Mucosa of descending colon (tissue), 3 donors: ENCODE measurements around the gene SDK2. TPM values are rescaled to one million over a fixed set of nuclear protein-coding genes. Genes with fewer than 3 reads are reported as not detected.

Source experiments
- ATAC-seq: fragments of 200-7000 bp; cut with Tn5 transposase; one replicate; pipeline ENCODE4 v1.9.1; 2020; ENCODE audit warnings: mild to moderate bottlenecking, moderate library complexity
- DNase-seq, 3 donors: peaks; one replicate each; pipeline ENCODE4 v3.0.0-alpha.2; 2020
- H3K36me3 ChIP-seq: fragments of 200-600 bp; one replicate; pipeline ENCODE4 v1.8.0; 2021; ENCODE audit warnings: low read depth, mild to moderate bottlenecking
- H3K4me1 ChIP-seq: fragments of 200-600 bp; one replicate; pipeline ENCODE4 v1.8.0; 2021; ENCODE audit warnings: low read depth, mild to moderate bottlenecking
- H3K4me3 ChIP-seq: fragments of 200-600 bp; one replicate; pipeline ENCODE4 v1.8.0; 2021; ENCODE audit warnings: mild to moderate bottlenecking
- H3K9me3 ChIP-seq: fragments of 200-600 bp; one replicate; pipeline ENCODE4 v1.8.0; 2021; ENCODE audit warnings: mild to moderate bottlenecking
- intact Hi-C, 2 donors: fragments of 100-400 bp; cut with DNase I in 1 of 2; cut with micrococcal nuclease in 1 of 2; formaldehyde crosslinking; loops; one replicate each; pipeline versions ENCODE4 v1.11.0 to v1.11.1; 2022; cut with DNase I, micrococcal nuclease
- total RNA-seq, 3 donors: library from RNA; stranded (reverse); fragmentation: NEBNext Ultra II Directional in 2 of 3; extraction: Animal tissue kit (Norgen Biotek cat#: 25700) in 2 of 3; gene quantifications; one replicate each; pipeline versions ENCODE4 v1.2.1 to v1.2.4, GENCODE V29; 2021 to 2023
- TF ChIP-seq, protein P1 (sequence below): fragments of 200-600 bp; IDR thresholded peaks from one replicate; pipeline ENCODE4 v1.8.0; 2022; ENCODE audit warnings: antibody characterized with exemption, mild to moderate bottlenecking
- donor health status: DM: no; HTN: no; CAD: no; lungs with moderate emphysema.
- donor health status: DM: no; HTN: no; CAD: no.
- donor health status: DM: no; HTN: yes; CAD: no.

Gene SDK2
- total RNA-seq, 3 donors from 2014 or later: 1.2 to 1.6 (median 1.3) TPM

DNA sequence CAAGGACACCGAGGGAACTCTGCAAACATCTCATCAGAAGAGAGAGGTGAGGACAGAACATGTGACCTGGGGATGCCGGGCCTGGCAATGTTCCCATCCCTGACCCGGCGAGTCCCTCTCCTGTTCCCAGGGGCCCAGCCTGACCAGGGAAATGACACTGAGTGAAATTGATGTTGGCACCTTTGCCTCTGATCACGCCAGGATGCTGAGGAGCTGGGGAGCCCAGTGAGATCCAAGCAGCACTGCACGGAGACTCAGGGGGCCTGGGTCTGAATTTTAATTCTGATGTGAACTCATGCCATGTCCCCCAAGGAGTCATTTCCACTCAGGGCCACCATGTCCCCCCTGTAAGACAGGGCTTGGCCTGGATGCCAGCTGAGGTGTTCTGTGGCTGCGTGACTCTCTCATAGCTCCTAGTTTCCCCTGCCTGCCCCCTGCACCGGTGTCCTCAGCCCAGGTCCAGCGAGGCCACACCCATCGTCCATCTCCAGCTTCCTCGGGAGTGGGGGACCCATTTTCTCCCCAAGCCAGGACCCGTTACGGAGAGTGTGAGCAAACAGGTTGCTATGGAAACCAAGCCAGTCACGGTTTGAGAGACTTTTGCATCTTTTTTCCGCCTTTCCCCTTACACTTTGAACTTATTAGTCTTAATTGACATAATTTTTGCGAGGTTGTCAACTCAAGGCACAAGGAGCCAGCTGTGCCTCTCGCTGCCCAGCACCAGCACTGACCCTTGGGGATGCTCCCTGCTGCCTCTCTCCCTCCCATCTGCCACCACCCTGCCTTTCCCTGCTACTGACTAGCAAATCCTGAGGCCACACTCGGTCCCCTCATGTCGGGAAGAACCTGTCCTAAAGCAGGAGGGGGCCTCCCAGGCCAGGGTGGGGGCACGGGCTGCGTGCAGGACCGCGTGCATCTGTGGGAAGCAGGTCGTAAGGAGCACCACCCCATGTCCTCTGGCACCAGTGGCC is 150.0 kb downstream of the SDK2 start:
- intact Hi-C loops: no loop called here
- DNase-seq: no peak
- Histone ChIP-seq H3K9me3 (no peaks in the 10 kb centered on the region), H3K4me1 (no peaks in the 10 kb centered on the region), H3K36me3 (no peaks in the 10 kb centered on the region), H3K4me3 (no peak overlapping the region)
- ATAC-seq: no peak
- TF ChIP-seq, protein P1, sequence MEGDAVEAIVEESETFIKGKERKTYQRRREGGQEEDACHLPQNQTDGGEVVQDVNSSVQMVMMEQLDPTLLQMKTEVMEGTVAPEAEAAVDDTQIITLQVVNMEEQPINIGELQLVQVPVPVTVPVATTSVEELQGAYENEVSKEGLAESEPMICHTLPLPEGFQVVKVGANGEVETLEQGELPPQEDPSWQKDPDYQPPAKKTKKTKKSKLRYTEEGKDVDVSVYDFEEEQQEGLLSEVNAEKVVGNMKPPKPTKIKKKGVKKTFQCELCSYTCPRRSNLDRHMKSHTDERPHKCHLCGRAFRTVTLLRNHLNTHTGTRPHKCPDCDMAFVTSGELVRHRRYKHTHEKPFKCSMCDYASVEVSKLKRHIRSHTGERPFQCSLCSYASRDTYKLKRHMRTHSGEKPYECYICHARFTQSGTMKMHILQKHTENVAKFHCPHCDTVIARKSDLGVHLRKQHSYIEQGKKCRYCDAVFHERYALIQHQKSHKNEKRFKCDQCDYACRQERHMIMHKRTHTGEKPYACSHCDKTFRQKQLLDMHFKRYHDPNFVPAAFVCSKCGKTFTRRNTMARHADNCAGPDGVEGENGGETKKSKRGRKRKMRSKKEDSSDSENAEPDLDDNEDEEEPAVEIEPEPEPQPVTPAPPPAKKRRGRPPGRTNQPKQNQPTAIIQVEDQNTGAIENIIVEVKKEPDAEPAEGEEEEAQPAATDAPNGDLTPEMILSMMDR: no peak

DNA sequence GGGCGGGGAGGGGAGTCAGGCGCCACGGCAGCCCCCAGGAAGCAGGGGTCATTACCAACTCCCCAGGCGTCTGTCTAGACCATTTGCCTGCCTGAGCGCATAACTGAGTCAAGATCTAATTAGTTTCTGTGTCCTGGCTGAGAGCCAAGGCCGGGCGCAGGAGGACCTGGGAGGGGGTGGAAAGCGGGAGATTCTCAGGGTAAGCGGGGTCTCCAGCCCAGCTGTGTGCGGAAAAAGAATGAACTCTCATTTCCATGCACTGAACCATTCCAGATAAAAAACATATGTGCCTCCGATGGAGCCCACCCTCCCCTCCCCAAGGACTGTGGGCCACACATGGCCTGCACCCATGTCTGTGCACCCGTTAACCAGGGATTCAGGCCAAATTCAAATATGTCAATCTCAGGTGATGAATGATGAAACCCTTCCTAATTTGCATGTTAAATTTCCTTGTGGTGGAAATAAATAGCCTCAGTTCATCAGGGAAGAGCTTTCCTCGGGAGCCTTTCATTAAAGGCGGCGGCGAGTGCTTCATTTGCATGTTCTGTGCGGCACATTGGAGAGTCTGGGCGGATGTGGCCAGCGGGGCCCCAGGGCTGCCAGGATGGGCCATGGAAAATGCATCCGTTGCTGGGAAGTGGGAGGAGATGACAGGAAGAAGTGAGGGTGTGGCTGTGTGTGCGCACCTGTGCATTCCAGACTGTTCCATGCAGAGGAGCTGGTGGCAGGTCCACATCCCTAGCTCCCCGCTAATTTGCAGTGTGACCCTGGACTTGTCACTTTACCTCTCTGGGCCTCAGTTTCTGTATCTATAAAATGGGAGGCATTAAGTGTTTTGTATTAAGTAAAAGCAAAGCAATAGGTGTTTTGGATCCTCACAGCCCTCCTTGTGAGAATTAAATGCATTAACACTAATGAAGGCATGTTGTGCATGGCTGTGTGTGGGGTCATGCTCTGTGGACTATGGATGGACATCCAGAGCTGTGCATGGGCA is 151.1 kb downstream of the SDK2 start:
- no peaks in the 10 kb centered on the region for H3K4me1 ChIP-seq
- TF ChIP-seq, protein P1: no peak
- intact Hi-C loops: no loop called here
- H3K9me3 ChIP-seq: no peaks in the 10 kb centered on the region
- peak; percentile 80 for ATAC-seq
- H3K4me3 ChIP-seq: no peak overlapping the region
- DNase-seq: peak in 1 of 3 donors; percentile 5
- H3K36me3 ChIP-seq: no peaks in the 10 kb centered on the region

DNA sequence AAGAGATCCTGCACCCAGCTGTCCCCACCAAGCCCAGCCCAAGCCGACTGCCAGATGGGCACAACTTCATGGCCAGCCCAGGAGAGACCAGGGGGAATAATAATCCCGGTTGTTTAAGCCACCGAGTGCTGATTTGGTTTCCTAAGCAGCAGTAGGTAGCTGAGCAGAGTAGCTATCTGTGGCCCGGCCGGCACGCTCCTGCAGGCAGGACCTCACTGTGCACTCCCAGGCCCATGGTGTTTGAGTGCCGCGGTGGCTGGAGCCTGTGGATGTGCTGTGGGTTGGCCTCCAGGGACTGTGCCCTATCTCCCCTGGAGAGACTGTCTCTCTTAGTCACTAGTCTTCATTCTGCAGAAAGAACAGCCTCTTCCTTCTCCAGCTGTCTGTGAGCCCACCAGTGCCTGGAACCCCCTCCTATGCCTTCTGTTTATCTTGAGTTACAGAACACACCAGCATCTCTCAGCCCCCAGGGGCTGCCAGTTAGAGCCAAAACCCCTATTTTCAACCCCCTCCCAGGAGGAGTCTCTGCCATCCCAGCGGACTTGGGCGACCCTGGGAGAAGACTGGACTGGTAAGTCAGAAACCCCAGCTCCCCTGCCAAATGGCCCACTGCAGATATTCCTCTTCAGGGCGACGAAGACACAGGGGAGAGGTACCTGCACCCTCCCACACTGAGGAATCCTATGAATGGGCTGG is 152.0 kb downstream of the SDK2 start:
- ATAC-seq (no peak), DNase-seq (no peak)
- H3K9me3 ChIP-seq: no peaks in the 10 kb centered on the region
- no peaks in the 10 kb centered on the region for H3K36me3 ChIP-seq
- TF ChIP-seq, protein P1: no peak
- intact Hi-C loops: no loop called here
- no peak overlapping the region for H3K4me3 ChIP-seq
- H3K4me1 ChIP-seq: no peaks in the 10 kb centered on the region

DNA sequence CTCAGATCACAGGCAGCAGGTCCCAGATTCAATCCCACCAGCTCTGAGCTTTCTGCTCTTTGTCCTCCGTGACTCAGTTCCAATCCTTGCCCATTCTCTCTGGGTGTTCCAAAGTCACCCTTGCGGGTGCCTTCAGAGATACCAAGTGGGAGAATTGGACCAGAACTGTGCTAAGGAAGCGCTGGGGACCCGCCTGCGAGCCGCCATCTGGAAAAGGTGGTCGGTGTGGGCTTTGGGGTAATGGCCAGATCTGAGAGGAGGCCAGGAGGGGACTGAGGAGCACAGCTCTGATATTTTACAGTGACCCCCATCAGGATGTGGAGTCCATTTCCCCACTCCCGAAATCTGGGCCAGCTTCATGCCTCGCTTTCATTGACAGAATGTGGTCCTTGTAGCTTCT is 152.6 kb downstream of the SDK2 start:
- Histone ChIP-seq H3K4me3 (no peak overlapping the region), H3K4me1 (no peaks in the 10 kb centered on the region), H3K36me3 (no peaks in the 10 kb centered on the region), H3K9me3 (no peaks in the 10 kb centered on the region)
- DNase-seq: no peak
- no peak for ATAC-seq
- intact Hi-C loops: no loop called here
- TF ChIP-seq, protein P1: no peak

DNA sequence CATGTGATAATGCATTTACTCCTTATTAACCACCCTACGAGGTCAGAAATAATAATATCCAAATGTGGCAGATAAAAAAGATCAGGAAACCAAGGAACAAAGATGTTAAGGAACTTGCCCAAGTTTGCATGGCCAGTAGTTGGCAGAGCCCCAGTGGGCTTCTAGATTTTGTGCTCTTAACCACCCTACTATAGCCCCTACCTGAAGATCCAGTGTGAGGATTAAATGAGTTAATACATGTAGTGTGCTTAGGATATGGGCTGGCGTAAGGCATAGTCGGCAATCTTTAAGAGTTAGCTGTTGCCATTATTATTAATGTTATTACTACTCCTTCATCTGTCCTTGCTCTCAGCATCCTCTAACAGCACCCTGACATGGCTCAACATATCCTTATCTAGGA is 153.4 kb downstream of the SDK2 start:
- intact Hi-C loops: no loop called here
- Histone ChIP-seq H3K4me3 (no peak overlapping the region), H3K4me1 (no peaks in the 10 kb centered on the region), H3K36me3 (no peaks in the 10 kb centered on the region), H3K9me3 (no peaks in the 10 kb centered on the region)
- no peak for ATAC-seq
- DNase-seq: no peak
- TF ChIP-seq, protein P1: no peak
